GM19238 (cell line): ENCODE results near the gene INSYN1.
A peak's percentile ranks its signal among the peaks of the same experiment; 100 is the strongest.
"Not testable (repeated sequence)": the region's sequence is repeated elsewhere in the genome, so short reads cannot be mapped to it uniquely, and the experiment has no call there.

Experiments
- DNase-seq: peaks from one replicate; pipeline ENCODE4 v3.0.0; 2011; ENCODE audit warnings: low spot score; ENCODE audit not compliant: insufficient read length

Gene INSYN1

GRCh38 chr15:73714695-73715301 lies 38.4 kb downstream of the INSYN1 start:
- DNase-seq: no peak

- DNase-seq: no peak
These were observed 41.0 kb downstream of the INSYN1 start for GRCh38 chr15:73712107-73712506.

DNA sequence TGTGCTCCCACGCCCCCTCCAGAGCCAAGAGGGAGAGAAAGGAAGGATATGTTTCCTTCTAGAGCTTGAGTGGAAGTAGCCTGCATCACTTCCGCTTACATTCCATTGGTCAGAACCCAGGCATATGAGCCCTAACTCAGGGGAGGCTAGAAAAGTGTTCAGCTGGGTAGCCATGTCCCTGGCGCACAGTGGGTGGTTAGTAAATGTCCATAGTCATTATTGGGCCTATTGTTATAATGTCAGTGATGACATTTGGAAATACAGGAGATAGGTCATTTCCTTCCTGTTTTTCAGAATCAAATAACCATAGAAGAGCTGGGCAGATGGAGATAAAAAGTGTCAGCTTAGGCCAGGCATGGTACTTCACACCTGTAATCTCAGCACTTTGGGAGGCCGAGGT lies 41.6 kb downstream of the INSYN1 start:
- DNase-seq: no peak

GRCh38 chr15:73710321-73710720 lies 42.8 kb downstream of the INSYN1 start:
- no peak for DNase-seq

- DNase-seq: no peak
These were observed 43.5 kb downstream of the INSYN1 start for GRCh38 chr15:73709686-73710085.

DNA sequence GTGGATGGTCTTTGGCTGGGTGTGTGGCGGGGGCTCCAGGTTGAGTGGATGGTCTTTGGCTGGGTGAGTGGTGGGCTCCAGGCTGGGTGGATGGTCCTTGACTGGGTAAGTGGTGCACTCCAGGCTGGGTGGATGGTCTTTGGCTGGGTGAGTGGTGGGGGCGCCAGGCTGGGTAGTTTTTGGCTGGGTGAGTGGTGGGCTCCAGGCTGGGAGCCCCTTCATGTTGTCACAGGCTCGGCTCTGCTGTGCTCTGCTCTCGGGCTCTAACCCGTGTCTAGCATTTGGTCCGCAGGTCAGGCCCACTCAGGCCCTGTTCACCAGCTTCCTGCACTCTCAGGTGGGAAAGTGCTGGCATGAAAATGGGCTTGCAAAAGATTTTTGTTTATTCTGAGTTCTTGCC lies 43.9 kb downstream of the INSYN1 start:
- DNase-seq: no peak

GRCh38 chr15:73708691-73709090 lies 44.5 kb downstream of the INSYN1 start:
- no peak for DNase-seq

DNA sequence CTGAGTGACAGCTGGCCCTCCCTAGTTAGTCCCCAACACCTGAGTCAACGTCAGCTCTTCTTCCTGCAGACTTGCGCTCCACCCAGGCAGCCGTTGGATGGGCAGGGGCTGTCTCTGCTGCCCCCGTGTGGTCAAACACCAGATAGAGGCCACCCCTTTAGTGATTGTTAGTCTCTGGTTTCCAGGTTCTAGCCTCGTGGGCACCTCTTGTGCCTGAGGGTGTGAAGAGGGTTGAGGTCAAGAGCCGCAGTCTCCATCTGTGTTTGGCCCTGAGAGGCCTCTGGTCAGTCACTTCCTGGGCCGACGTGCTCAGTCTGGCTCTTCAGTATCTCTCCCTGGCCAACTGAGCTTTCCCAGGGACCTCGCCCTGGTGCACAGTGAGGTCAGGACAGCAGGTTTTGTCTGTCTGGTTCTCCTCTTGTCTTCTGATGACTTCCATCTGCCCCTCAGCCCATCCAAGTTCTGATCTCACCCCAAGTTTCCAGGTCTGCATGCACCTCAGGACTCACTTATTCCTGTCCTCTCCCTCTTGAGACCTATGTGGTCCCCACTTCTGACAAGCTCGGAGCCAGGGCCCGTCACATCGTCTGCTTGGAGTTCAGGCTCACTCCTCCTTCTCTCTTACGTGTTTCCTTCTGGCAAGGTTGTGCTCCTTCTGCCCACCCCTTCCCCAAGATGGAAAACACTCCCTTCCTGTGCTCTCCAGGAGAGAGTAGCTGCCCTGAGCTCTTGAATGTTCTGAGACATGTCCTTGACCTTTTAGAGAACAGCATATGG lies 48.1 kb downstream of the INSYN1 start:
- DNase-seq: peak; percentile 48

DNA sequence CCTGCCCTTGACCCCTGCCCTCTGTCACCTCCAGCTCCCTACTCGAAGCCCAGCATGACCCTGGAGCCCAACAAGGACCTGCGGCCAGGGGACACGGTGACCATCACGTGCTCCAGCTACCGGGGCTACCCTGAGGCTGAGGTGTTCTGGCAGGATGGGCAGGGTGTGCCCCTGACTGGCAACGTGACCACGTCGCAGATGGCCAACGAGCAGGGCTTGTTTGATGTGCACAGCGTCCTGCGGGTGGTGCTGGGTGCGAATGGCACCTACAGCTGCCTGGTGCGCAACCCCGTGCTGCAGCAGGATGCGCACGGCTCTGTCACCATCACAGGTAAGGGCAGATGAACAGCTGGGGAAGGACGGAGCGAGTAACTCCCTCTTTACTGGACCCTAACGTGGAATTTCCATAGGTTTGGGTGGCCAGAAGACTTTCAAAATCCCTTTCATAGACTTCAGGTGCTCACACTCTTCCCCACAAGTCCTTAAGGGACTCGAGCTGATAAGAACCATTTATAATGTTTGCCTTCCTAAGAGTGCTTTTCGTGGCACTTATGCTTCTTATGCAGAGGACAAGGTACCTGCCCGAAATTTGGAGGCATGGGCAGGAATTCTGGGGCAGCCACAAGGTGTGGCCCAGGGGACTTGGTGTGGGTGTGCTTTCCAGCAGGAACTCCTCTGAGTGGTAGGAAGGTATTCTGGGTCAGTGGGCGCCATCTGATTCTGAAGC lies 48.8 kb downstream of the INSYN1 start:
- DNase-seq: not testable (repeated sequence)

DNA sequence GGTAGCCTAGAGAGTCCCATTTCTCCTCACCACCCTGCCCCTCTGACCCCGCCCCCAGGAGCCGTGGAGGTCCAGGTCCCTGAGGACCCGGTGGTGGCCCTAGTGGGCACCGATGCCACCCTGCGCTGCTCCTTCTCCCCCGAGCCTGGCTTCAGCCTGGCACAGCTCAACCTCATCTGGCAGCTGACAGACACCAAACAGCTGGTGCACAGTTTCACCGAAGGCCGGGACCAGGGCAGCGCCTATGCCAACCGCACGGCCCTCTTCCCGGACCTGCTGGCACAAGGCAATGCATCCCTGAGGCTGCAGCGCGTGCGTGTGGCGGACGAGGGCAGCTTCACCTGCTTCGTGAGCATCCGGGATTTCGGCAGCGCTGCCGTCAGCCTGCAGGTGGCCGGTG lies 49.5 kb downstream of the INSYN1 start:
- DNase-seq: not testable (repeated sequence)

DNA sequence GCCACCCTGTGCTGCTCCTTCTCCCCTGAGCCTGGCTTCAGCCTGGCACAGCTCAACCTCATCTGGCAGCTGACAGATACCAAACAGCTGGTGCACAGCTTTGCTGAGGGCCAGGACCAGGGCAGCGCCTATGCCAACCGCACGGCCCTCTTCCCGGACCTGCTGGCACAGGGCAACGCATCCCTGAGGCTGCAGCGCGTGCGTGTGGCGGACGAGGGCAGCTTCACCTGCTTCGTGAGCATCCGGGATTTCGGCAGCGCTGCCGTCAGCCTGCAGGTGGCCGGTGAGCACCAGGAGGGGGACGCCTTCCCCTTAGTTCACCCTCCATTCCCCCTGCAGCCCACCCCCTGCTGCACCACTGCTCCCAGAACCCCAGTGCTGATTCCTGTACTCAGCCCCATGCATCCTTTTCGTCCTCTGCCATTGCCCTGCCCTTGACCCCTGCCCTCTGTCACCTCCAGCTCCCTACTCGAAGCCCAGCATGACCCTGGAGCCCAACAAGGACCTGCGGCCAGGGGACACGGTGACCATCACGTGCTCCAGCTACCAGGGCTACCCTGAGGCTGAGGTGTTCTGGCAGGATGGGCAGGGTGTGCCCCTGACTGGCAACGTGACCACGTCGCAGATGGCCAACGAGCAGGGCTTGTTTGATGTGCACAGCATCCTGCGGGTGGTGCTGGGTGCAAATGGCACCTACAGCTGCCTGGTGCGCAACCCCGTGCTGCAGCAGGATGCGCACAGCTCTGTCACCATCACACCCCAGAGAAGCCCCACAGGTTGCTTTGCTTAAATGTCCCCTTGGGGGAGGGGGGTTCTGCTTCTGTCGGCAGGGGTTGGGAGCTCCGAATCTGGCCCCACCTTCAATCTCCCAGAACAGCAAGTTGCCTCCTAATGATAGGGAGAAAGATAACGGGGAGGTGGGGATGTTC lies 50.6 kb downstream of the INSYN1 start:
- DNase-seq: not testable (repeated sequence)

- peak; percentile 63 for DNase-seq
These were observed 52.9 kb downstream of the INSYN1 start for GRCh38 chr15:73700041-73700842.

DNA sequence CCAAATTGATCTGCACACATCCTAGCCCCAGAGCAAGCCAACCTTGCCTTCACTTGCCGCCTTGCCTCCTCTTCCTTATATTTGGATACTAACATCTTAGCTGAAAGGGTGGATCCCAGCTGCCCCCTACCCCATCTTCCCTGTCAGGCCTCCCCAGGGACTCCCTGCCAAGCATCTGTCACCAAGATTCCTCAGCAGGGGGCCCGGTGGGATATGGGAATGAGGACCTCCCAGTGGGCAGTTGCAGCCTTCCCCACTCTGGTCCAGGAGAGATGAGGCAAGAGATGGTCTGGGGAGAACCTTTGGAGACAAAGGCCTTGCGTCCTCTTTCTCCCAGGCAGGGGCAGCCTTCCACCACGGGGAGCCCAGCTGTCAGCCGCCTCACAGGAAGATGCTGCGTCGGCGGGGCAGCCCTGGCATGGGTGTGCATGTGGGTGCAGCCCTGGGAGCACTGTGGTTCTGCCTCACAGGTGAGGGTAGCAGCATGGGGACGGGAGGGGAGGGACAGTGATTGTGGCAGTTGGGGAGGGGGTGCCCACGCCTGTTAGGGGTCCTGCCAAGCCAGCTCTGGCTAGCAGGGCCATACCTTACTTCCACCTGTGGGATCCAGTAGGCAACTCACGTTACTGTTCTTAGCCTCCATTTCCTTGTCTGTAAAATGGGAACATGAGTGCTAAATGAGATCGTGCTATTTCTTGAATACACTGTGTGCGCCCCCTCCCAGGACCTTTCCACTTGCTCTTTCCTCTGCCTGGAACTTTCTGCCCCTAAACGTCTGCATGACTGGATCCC lies 53.7 kb downstream of the INSYN1 start:
- DNase-seq: no peak

GRCh38 chr15:73697033-73697467 lies 56.1 kb downstream of the INSYN1 start:
- DNase-seq: peak; percentile 76

DNA sequence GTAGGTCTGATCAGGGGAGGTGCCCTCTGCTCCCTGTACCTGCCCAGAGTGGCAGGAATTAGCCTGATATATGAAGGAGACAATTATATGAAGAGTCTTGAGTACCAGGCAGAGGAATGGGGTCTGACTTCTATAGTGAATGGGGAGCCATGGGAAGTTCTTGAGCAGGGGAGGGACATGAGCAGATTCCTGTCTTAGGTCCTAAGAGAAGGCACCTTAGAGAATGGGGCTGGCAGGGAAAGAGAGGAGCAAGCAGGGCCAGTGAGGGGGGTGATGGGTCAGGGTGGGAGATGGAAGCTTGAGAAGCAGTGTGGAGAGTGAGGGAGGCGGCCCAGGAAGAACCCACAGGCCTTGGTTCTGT lies 56.5 kb downstream of the INSYN1 start:
- DNase-seq: no peak

DNA sequence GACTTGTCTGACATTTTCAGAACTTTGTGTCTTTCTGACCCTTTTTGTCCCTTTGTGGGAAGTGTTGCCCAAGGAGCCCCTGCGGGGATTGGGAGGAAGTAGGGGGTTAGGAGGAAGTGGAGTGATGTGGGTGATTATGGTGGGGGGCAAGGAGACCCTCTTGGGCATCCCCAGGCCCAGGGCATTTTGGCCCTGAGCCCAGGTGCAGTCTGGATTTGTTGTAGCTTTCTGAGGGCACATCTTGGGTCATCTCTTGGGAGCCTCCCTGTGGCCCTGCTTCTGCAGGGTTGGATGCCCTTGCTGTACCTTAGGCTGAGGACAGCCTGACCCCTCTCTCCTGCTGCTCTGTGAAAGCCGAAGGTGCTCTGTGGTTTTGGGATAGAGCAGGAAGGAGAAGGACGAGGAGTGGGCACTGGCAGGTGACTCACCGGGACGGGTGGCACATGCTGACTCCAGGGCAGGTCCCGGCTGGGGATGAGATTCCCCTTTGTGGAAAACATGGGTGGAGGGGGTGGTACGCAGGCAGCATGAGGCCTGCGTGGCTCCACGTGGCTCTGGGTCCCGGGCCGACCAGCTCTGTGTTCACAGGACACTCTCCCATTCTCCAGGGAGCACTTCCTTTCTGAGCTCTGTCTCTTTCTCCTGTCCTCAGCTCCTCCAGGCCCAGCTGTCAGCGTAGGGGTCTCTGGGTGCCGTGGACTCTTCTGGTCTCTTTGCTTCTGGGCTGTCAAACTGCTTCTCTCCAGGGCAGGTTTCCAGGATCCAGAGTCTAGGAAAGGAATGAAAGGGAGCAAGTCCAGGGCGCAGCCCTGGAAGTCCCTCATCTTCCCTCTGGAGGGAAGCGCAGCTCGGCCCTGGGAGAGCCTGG lies 57.1 kb downstream of the INSYN1 start:
- DNase-seq: no peak

- no peak for DNase-seq
These were observed 58.7 kb downstream of the INSYN1 start for GRCh38 chr15:73694419-73694818.

DNA sequence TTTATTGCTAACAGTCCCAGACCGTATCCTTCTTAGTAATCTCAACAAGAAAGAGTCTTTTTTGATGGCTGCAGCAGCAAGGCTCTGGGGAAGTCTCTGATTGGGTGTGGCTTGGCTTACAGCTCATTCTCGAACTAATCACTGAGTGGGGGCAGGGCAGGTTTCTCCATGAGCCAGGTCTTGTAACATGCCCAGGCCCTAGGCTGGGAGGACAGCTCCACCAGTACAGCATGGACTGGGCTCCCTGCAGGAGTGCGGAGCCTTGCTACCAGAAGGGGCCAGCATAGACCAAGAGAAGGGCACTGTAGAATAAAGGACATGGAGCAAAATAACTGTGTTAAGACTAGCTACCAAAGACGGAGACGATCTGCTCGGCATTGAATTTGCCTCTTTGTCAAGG lies 61.8 kb downstream of the INSYN1 start:
- no peak for DNase-seq

DNA sequence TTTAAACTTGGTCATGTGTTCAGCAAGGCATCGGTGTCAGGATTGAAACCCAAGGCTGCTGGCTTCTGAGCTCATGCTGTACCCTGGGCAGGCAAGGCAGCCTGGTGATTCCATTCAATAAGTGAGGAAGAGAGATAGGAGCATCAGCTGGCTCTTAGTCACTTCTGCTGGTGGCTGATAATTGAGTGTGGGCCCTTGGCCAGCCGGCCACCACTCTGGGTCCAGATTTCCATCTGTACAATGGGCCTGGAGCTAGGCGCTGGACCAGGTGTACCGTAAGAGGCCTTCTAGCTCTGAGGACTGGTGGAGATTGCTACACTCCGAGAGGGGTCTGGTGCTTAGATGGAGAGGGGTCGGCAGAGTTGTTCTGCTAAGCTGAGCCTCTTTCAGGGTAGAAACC lies 64.7 kb downstream of the INSYN1 start:
- no peak for DNase-seq
